ENCODE results near the gene EZR. TPM values are rescaled to one million over a fixed set of nuclear protein-coding genes. Genes with fewer than 3 reads are reported as not detected.

The EZR gene
- total RNA-seq, 1 experiment from 2014 or later, result 95.6 TPM

DNA sequence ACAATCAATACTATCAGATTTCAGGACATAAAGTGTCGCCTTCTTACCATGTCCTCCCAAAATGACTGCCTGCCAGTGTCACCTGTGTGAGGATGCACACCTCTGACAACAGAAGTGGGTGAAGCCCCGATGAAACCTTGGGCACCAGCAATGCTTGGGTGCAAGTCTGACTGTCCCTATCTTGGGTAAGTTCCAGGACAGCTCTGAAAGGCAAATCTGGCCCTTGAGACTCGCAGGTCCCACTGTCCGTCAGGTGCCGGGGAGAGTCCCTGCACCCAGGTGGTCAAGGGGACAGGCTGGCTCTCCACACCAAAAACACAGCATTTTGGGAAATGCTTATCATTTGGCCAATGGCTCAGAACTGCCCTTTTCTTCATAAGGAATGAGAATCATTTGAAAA is 43.3 kb downstream of the EZR start:
- DNase-seq (ENCODE audit: low read depth), result no peak

DNA sequence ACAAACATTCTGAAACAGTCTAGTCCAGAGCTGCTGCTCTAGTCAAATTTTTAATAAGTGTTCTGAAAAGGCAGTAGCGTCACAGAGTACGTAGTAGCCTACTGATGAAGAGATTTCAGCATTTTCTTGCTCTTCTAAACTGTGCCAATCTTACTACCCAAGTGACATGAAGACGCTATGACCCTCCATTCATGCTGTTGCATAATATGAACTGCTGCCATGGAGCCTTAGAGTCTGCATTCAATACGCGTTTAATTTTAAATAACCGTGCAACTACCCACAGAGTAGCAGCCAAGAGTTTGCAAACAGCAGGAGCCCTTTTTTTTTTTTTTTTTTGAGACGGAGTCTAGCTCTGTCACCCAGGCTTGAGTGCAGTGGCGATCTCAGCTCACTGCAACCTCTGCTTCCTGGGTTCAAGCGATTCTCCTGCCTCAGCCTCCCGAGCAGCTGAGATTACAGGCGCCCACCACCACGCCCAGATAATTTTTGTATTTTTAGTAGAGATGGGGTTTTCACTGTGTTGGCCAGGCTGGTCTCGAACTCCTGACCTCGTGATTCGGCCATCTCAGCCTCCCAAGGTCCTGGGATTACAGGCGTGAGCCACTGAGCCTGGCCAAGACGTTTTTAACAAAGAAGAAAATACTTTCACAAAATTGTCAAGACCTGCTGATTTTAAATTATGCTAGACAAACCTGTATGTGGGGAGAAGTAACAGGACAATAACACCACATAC is 44.3 kb downstream of the EZR start:
- DNase-seq (ENCODE audit: low read depth), result no peak

DNA sequence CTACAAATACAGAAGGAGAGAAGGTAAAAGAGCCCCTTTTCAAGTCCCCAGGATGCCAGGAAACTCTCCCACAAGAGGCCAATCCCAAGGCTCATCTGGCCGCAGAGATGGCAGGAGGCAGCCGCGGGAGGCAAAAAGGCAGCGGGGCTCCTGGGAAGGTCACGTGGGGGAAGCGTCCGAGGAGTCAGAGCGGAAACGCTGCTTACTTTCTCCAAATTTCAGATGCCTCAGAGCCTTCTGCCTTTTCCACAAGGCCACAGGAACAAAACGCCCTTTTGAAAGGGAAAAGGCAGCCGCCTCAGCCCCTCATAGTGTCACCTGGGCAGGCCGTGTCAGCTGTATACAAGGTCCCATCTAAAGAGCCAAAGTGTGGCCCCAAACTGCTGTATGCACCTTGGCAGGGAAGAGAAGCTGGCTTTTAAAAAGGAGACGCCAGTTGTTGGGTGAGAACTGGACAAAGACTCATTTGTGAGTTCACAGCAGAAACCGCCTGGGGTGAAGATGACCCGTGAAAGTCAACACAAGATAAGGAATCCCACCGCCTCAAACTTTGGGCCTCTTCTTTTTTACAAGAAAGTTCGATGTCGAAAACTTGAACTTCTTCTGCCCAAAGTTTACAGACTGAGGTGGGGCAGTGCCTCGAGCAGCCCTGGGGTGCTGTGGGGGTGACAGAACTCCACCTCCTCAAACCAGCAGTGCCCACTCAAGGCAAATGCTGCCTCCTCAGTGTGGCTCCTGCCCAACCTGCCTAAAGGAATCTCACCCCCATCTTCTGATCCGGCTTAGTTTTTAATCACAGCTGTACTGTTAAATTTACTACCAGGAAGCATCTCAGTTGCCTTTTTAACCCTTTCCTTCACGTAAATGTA is 45.4 kb downstream of the EZR start:
- DNase-seq (ENCODE audit: low read depth), result no peak

DNA sequence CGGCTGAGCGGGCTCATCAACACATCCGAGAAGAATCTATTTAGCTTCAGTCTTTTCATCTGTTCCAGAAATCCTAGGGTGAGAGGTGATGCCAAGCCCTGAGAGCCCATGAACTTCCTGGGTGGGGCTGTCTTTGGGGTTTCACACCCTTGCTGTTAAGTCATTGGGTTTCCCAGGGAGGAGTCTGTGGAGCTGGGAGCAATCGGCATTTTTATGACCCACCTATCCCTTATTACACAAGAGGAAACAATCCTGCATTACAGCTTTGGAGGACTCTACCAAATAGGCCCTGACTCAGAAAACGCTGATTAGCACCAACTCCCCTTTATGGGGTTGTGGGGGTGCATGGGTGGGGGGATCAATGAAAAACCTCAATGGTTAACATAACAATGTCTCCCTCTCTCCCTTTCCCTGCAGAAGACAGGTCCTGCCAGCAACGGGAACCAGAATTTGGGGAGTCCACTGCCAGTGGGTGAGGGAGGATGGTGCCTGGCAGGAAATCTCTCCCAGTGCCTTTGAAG is 46.3 kb downstream of the EZR start:
- DNase-seq (ENCODE audit: low read depth), result no peak

DNA sequence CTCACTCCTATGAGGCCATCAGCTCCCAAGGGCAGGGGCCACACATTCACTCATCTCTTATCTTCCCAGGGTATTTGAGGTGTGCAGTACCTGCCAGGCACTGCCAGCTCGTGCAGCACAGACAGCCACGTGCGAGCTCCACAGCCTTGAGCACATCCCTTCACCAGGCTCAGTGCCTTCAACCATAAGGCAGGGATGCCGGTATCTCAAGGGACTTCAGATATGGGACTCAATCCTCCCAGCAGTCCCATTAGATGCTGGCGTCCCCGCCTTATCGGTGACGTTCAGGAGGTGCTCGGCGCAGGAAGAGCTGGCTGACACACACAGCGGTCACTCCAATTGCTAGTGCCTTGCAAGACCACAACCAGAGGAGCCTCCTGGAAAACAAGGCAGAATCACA is 47.0 kb downstream of the EZR start:
- no peak for DNase-seq (ENCODE audit: low read depth)

DNA sequence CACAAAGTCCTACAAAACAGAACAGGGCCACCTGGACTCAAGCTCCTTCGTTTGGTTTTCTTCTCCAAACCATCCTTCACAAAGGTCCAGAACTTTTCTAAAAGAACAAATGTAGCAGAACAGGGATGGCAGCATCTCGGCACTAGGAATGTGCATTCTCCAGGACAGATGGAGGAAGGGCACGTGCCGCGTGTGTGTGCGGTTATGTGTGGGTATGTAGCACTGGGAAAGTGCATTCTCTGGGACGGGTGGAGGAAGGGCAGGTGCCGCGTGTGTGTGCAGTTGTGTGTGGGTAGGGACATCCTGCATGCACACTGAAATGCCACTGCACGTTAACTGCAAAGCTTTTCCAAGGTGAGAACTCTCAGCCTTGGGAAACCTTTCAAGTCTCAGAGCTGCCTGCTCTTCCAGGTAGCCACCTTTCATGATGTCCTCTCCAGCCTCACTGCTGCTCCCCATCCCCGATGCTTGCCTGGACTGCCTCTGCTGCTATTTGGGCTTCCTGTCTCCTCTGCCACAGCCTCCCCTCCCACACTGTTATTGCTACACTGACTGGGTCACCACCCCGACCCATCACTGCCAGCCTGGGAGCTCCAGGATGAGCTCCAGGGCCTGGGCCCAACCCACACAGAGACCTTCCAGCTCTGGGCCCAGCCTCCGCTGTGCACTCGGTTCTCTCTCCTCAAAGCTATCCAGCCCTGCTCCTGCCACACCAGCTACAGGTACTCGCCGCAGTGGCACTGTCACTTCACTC is 47.6 kb downstream of the EZR start:
- DNase-seq (ENCODE audit: low read depth), result no peak

DNA sequence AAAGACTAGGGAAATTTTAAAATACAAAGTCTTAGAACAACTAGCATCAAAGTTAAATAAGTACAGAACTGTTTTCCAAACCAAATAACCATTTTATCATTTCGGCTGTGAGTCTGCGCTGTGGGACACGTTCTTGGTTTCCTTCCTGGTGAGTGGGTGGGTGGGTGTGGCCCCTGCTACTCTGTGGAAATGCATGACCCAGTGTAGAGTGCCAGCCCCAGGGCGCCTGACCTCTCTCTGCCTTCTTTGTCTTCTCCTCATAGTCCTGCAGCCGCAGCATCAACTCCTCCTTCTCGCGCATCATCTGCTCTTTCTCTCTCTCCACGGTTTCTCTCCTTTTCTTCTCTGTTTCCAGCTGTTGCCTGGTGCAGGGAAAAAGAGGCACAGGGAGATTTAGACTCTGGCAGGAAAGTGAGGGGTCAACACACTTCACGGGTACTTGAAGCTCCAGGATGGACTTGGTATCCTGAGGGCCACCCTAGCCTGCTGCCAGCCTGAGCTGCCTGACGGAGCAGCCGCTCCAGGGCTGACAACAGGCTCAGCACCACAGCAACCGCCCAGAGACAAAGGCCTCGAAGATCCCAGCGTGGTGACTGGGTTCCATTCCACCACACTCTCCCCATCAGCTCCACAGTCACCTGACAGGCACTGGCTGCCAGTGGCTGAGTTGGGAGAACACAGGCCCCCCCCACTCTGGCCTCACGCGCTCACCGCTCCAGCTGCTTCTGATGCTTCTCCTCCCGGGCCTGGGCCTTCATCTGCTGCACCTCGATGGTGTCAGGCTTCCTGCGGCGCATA is 48.4 kb downstream of the EZR start:
- no peak for DNase-seq (ENCODE audit: low read depth)

DNA sequence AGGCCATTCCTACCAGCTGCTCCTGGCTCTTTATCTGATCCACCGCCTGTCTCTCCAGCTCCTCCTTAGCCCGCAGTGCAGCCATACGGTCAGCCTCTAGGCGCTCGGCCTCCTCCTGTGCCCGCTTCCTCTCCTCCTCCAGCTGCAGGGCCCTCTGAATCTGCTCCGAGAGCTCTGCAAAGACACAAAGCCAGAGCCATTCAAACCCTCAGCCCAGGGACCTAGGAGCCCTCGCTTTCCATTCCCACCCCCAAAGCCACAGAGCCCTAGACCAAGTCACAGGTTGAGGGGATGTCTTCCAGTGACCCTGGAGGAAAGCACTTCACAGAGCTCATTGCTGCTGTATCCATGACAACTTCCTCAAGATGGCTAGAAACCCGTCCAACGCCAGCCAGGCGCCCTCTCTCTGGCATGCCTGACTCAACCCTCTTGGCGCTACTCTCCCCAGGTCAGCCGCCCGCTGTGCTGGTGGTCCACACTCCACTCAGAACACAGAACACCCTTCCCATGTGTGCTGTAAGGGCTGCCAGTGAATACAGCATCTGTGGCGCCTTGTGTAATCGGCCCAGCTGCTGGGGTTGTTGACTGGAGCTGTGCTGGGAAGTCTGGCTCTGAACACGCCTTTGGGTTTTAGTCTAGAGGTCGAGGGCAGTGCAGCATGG is 49.3 kb downstream of the EZR start:
- DNase-seq (ENCODE audit: low read depth), result no peak

DNA sequence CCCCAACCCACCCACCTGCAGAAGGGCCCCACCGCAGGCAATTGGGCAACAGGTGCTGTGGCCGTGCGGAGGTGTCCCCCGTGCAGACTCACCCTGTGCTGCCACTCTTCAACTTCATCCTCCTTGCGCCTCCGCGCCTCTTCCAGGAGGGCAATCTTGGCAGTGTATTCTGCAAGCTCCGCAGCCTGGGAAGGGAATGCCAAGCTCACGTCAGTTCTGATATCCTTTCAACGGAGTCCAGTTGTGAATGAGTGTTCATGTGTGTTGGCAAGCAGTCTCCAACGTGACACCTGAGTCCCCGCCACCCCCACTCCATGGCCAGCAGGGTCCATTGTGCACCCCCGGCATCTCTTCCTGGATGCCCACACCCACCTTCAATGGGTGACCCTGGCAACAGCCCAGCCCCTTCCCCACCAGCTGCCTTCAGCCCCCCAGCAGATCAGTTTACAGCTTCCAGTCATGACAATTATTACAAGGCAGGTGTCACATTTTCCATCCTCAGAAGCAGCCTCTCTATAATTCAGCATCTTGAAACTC is 49.9 kb downstream of the EZR start:
- no peak for DNase-seq (ENCODE audit: low read depth)

DNA sequence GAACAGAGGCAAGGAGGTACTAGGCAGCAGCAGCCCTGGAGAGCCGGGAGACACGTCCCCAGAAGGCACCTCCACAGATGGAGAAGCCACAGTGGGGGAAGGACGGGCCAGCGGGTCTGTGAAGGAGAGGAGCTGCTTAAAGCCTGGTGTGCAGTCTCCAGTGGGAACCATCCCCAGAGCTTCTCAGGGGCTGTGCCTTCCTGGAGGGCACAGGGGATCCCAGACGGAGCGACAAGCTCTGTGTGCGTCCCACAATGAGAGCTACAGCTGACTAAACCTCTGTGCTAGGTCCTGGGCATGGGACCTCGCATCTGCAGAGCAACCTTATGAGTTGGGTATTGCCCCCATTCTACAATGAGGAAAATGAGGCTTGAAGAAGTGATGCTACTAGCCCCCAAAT is 50.7 kb downstream of the EZR start:
- DNase-seq (ENCODE audit: low read depth), result no peak

DNA sequence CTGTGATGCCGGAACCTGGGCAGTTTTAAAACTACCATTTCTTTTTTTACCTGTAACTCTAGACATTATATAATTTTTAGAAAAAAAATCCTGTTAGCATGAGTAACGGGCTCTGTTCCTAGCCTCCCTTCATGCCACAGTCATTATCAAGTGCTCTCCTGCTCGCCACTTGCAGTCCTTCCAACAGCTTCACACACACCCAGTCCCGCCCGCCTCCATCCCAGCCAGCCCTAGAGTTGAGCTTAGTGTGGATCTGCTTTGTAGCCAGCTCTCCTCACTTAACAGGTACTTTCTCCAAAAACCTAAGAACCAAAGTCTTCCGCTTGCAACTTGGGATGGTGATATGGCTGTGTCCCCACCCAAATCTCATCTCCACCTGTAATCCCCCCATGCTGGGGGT is 51.5 kb downstream of the EZR start:
- no peak for DNase-seq (ENCODE audit: low read depth)

DNA sequence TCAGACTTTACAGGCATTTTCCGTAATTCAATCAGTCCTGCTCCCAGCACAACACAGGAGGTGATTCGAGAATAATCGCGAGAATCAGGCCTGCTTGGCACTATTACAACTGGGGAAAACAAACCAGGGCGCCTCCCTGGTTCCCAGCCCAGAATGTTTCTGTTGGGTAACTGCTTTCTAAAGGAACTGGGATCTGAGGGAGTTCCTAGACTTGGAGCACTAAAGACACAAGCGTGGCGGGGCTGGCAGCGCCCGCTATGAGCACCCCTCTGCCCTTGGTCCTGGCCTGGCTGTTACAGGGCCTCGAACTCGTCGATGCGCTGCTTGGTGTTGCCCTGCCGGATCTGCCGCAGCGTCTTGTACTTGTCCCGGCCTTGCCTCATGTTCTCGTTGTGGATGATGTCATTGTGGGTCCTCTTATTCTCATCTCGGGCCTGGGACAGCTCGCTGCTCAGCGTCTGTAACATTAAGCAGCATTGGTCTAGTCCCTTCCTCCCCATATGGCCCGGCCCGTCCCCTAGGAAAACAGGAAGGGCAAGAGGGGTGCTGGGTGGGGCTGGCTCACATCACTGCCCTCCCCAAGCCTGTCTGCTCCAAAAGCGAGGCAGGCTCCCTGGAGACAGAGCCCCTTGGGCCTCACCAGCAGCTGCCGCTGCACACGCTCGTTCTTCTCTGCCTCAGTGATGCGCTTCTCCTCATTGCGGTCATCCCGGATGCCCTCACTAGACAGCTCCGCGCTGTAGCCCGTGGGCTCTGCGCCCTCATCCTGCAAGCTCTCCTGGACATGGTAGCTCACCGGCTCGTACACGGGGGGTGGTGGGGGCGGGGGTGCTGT is 52.3 kb downstream of the EZR start:
- no peak for DNase-seq (ENCODE audit: low read depth)

DNA sequence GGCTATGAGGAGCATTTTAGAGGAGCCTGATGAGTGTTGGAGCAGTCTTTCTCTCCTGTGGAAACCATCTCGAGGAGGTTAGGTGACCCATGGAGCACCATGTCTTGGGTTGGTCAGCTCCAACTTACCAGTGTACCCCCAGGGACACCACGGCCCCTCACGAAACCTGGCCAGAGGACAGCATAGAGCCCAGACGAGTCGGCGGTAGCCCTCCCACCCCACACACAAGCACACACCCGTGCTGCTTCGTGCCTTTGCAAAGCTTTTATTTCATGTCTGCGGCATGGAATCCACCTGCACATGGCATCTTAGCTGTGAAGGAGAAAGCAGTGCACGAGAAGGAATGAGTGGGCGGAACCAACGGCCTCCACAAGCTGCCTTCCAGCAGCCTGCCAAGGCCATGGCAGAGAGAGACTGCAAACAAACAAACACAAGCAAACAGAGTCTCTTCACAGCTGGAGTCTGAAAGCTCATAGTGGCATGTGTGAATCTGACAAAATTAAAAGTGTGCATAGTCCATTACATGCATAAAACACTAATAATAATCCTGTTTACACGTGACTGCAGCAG is 53.6 kb downstream of the EZR start:
- DNase-seq (ENCODE audit: low read depth), result no peak

DNA sequence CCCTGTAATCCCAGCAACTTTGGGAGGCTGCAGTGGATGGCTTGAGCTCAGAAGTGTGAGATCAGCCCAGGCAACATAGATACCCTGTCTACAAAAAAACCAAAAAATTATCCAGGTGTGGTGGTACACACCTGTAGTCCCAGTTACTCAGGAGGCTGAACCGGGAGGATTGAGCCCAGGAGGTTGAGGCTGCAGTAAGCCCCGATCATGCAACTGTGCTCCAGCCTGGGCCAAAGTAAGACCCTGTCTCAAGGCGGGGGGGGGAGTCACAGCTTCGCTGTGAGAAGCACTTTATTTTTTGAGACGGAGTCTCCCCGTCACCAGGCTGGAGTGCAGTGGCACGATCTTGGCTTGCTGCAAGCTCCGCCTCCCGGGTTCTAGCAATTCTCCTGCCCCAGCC is 54.2 kb downstream of the EZR start:
- no peak for DNase-seq (ENCODE audit: low read depth)

DNA sequence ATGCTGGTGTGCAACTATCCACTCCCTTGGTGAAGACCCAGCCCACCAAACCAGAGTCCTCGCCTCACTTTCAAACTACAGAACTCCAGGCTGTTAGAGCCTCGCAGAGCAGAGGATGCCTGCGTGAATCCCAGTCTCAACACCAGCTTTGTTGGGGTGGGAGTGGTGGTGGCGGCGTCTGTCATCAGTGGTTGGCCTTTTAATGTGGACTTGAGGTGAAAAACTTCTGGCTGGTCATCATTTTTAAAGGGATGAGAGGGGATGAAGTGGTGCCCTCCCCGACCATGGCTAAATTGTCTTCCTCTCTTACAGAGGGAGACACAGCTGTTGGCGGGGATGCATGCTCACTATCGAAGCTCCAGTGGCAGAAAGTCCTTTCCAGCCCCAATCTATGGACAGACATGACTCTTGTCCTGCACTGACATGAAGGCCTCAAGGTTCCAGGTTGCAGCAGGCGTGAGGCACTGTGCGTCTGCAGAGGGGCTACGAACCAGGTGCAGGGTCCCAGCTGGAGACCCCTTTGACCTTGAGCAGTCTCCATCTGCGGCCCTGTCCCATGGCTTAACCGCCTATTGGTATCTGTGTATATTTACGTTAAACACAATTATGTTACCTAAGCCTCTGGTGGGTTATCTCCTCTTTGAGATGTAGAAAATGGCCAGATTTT is 54.9 kb downstream of the EZR start:
- DNase-seq (ENCODE audit: low read depth), result no peak

DNA sequence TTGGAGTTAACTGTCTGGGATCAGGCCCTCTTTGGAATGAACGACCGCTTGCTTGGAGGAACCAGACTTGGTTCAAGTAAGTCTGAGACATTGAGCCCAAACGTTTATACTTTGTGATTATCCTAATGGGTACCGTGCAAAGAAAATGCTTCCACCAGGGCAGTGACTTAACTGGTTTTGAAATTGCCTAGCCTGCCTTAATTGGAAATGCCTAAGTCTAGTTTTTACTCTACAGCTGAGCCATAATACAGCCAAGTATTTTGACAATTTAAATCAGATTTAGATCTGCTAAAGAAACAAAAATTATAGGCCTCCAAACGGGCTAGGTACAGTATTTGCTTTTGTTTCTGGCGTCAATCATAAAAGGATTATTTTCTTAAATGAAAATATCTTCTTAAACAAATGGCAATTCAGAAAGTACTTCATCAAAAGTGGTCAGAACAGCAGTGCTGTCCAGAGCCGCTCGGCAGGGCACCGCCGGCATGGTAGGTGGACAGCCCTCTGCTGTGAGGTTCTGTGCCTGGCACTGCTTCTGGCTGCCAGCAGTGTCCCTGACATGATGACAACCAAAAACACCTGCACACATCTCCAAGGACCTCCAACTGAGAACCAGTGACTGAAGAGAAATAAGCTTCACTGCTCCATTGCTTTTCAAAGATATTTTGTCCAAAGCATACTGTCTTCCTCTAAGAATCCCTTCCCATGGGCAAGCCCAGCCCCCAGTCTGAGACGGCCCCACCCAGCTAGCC is 55.6 kb downstream of the EZR start:
- DNase-seq (ENCODE audit: low read depth), result no peak

DNA sequence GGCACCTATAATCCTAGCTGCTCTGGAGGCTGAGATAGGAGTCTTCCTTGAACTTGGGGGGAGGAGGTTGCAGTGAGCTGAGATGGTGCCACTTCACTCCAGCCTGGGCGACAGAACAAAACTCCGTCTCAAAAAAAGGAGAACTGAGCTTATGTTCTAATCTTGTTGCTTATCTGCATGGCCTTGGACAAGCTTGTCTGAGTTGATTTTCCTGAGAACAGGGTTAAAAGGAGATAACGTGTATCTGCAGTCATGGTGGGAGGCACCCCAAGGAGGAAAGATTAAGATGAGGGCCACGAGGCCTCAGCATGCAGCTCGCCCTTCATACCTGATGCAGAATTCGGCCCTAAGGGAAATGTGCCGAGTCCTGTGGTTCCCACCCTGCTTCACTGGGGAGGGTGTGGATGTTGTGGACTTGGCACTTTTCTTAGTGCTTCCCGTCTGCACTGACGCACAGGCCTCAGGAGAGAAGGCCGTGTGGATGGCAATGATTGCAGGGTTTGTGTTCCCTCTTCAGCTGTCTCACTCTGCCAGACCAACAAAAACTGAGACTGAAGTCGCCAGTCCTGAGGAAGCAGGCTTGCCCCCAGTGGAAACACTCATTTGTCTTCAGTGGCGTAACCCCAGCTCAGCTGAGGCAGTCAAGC is 56.3 kb downstream of the EZR start:
- no peak for DNase-seq (ENCODE audit: low read depth)

DNA sequence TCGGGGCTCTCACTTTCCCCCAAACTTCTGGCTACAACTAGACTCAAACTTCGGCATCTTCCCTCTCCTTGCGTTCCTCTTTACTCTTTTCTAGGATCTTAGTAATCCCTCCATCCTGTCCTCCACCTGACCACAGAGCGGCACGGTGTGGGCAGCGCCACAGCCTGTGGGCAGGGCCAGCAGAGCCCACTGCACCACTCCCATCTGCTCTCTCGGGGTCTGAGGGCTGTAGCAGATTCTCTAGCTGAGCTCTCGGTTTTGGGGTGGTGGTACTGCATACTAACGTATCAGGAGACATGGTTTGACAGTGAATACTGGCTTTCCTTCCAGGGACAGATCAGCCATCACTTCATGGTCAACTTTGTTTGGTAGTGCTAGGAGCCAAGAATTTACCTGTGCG is 57.4 kb downstream of the EZR start:
- no peak for DNase-seq (ENCODE audit: low read depth)

All from RPMI7951 (cell line).